ENCODE measurements around the gene VPS4B.

- TF ChIP-seq ATF3 (IDR thresholded peaks at IDR 0.05; ENCODE audit: insufficient read depth, low read depth, low read length) (no peak), POU5F1 (IDR thresholded peaks at IDR 0.05; ENCODE audit: low read depth, low read length) (no peak), CTCF (IDR thresholded peaks at IDR 0.05; ENCODE audit: control extremely low read depth in 1 of 3, insufficient read depth in 1 of 3, low read depth in 1 of 3, low read length in 3 of 3) (no peak), EZH2 (IDR thresholded peaks at IDR 0.05; ENCODE audit: low read depth, low read length, severe bottlenecking) (no peak), HDAC2 (IDR thresholded peaks at IDR 0.05; ENCODE audit: borderline replicate concordance in 1 of 2, low read depth in 2 of 2, low read length in 2 of 2) (no peak), RBBP5 (IDR thresholded peaks at IDR 0.05; ENCODE audit: borderline replicate concordance, low read depth, low read length) (no peak), POLR2AphosphoS5 (IDR thresholded peaks at IDR 0.05; ENCODE audit: low read depth, low read length) (no peak), ATF2 (IDR thresholded peaks at IDR 0.05; ENCODE audit: low read length) (no peak), BCL11A (IDR thresholded peaks at IDR 0.05; ENCODE audit: low read depth in 2 of 2, low read length in 2 of 2) (no peak), KDM5A (IDR thresholded peaks at IDR 0.05; ENCODE audit: low read length) (no peak), ASH2L (IDR thresholded peaks at IDR 0.05; ENCODE audit: low read length) (no peak), RXRA (IDR thresholded peaks at IDR 0.05; ENCODE audit: insufficient read depth, low read depth, low read length) (no peak), FOSL1 (IDR thresholded peaks at IDR 0.05; ENCODE audit: insufficient read depth, low read depth, low read length) (no peak), CEBPB (IDR thresholded peaks at IDR 0.05; ENCODE audit: low read depth, low read length) (no peak)
These were observed 14.5 kb downstream of the VPS4B start for GRCh38 chr18:63407734-63408133.

Measured in H1 (cell line).